CD8-positive, alpha-beta memory T cell (primary cell): Measurements from ENCODE around the gene KCNIP2. TPM values are rescaled to one million over a fixed set of nuclear protein-coding genes. Genes with fewer than 3 reads are reported as not detected.

ENCODE experiments used
- CTCF ChIA-PET: fragments of 350-600 bp; sonication (Branson Sonifier 250); formaldehyde crosslinking; loops from one replicate; lab custom pipeline; 2021; ENCODE audit warnings: antibody characterized with exemption; lab: Charles Lee
- POLR2A ChIA-PET: fragments of 350-600 bp; sonication (Branson Sonifier 250); formaldehyde crosslinking; loops from one replicate; lab custom pipeline; 2021; ENCODE audit warnings: antibody characterized with exemption; lab: Charles Lee
- DNase-seq, 5 donors: peaks; one replicate each; pipeline versions ENCODE4 v3.0.0 to v3.0.0-alpha.2; 2020 to 2022; ENCODE audit warnings: mixed read lengths in 1 of 5
- H3K27ac ChIP-seq: one replicate; pipeline ENCODE4 v1.7.0; 2013; ENCODE audit warnings: low read depth, mild to moderate bottlenecking, low read length, moderate library complexity
- H3K27me3 ChIP-seq: 2 replicates; pipeline ENCODE4 v1.7.0; 2013; ENCODE audit warnings: low read length, mild to moderate bottlenecking; ENCODE audit not compliant: insufficient read depth, poor library complexity, severe bottlenecking
- H3K36me3 ChIP-seq: 2 replicates; pipeline ENCODE4 v1.7.0; 2013; ENCODE audit warnings: mild to moderate bottlenecking, low read length, moderate library complexity; ENCODE audit not compliant: insufficient read depth
- H3K4me1 ChIP-seq: 2 replicates; pipeline ENCODE4 v1.7.0; 2013; ENCODE audit warnings: mild to moderate bottlenecking, low read length, moderate library complexity; ENCODE audit not compliant: insufficient read depth
- H3K4me3 ChIP-seq: 2 replicates; pipeline ENCODE4 v1.7.0; 2013; ENCODE audit warnings: mild to moderate bottlenecking, low read length
- H3K9me3 ChIP-seq: 2 replicates; pipeline ENCODE4 v1.7.0; 2013; ENCODE audit warnings: mild to moderate bottlenecking, low read length
- H3K27ac Mint-ChIP-seq, 8 donors: one replicate each; pipeline ENCODE4 v1.8.0; 2020 to 2021; ENCODE audit warnings: mixed read lengths in 8 of 8, mild to moderate bottlenecking in 6 of 8, inconsistent platforms in 3 of 8, moderate library complexity in 3 of 8
- H3K27me3 Mint-ChIP-seq, 2 donors: one replicate each; pipeline ENCODE4 v1.8.0; 2020 to 2021; ENCODE audit warnings: mixed read lengths in 2 of 2, mild to moderate bottlenecking in 1 of 2, moderate library complexity in 1 of 2
- H3K36me3 Mint-ChIP-seq, 3 donors: one replicate each; pipeline ENCODE4 v1.8.0; 2020 to 2021; ENCODE audit warnings: mixed read lengths in 3 of 3, inconsistent platforms in 1 of 3, mild to moderate bottlenecking in 1 of 3
- H3K4me1 Mint-ChIP-seq, 3 donors: one replicate each; pipeline ENCODE4 v1.8.0; 2020 to 2021; ENCODE audit warnings: mixed read lengths in 3 of 3, inconsistent platforms in 1 of 3, mild to moderate bottlenecking in 1 of 3
- H3K4me3 Mint-ChIP-seq, 7 donors: one replicate each; pipeline ENCODE4 v1.8.0; 2020 to 2021; ENCODE audit warnings: mixed read lengths in 7 of 7, mild to moderate bottlenecking in 6 of 7, moderate library complexity in 4 of 7, inconsistent platforms in 2 of 7
- H3K9me3 Mint-ChIP-seq, 5 donors: one replicate each; pipeline ENCODE4 v1.8.0; 2020 to 2022; ENCODE audit warnings: mixed read lengths in 5 of 5, mild to moderate bottlenecking in 3 of 5, moderate library complexity in 2 of 5, inconsistent platforms in 1 of 5
- polyA plus RNA-seq: library from polyadenylated mRNA; unstranded; fragments of 300-500 nt; fragmentation: Illumina TruSeq; gene quantifications from one replicate; pipeline ENCODE4 v1.2.3, GENCODE V29; 2021
- total RNA-seq, 2 experiments: library from RNA; stranded (reverse); gene quantifications; one replicate each; pipeline ENCODE4 v1.2.3, GENCODE V29; 2021

Gene KCNIP2
- total and polyA plus RNA-seq, 3 experiments from 2014 or later, result 0.96 to 1.0 TPM; not detected in 1

DNA sequence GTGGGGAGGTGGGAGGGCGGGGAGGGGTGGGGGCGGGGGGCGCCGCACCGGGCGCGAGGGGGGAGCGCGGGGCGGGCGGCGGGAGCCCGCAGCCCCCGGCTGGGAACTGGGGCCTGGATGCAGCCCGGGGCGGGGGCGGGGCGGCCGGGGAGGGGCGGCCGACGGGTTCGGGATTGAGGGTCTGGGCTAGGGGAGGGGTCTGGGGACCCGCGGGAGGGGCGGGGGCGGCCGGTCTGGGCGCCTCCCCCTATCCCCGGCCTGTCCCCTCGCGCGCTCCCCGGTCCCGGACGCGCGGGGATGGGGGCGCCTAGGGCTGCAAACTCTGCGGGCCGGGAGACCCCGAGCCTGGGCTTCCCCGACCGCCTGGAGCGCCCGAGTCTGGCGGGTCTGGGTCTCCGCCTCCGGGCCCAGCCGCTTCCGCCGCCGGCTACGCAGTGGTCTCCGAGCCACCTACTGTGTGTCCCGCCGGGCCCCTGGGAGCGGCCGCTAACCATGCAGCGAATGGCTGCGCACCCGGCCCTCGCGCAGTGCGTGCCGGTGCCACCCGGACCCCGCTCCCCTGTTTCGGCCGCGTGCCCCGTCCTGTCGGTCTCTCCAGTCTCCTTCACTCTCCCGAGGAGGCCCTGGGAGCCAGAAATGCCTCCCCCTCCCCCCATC, 67.3 kb downstream of the KCNIP2 start:
- no peak overlapping the region for H3K27ac ChIP-seq
- DNase-seq, result no peak
- CTCF ChIA-PET, result no interaction called here

More for the DNA sequence above, 67.3 kb downstream of the KCNIP2 start:
- H3K36me3 ChIP-seq, result no peaks in the 10 kb centered on the region
- H3K27me3 ChIP-seq, result peaks cover 52% of the 10 kb centered on the region
- H3K4me1 ChIP-seq, result peaks cover 33% of the 10 kb centered on the region
- no peak overlapping the region for H3K4me3 ChIP-seq
- H3K27ac Mint-ChIP-seq, result no peak overlapping the region
- no peaks in the 10 kb centered on the region for H3K9me3 Mint-ChIP-seq
- H3K36me3 Mint-ChIP-seq, result peaks cover 0 to 1% (median 0%) of the 10 kb centered on the region in 3 donors
- H3K27me3 Mint-ChIP-seq, result peaks cover 48 to 66% of the 10 kb centered on the region in 2 donors
- H3K4me1 Mint-ChIP-seq, result peaks cover 32 to 60% (median 33%) of the 10 kb centered on the region in 3 donors
- H3K9me3 ChIP-seq, result no peaks in the 10 kb centered on the region
- peak overlapping the region in 5 of 7 donors; percentile 30 to 63 (median 54) for H3K4me3 Mint-ChIP-seq
- POLR2A ChIA-PET, result no interaction called here

Other genes starting within 250 kb of the KCNIP2 start
- gene FBXW4, start 148.6 kb downstream of the KCNIP2 start, total RNA-seq, result 10 to 100 TPM; 44.2 to 54.4 TPM
- gene FBXW4, start 148.6 kb downstream of the KCNIP2 start, polyA plus RNA-seq, result 13.1 TPM
- not detected for gene FGF8, start 67.7 kb downstream of the KCNIP2 start, total RNA-seq
- gene FGF8, start 67.7 kb downstream of the KCNIP2 start, polyA plus RNA-seq, result not detected
- gene NPM3, start 60.4 kb downstream of the KCNIP2 start, total RNA-seq, result 100 to 1,000 TPM; 209 to 217 TPM
- gene NPM3, start 60.4 kb downstream of the KCNIP2 start, polyA plus RNA-seq, result 7.5 TPM
- gene OGA, start 25.4 kb downstream of the KCNIP2 start, total RNA-seq, result 100 to 1,000 TPM in 1 of 2 experiments, 10 to 100 TPM in 1; 95.8 to 109 TPM
- 45.7 TPM for gene OGA, start 25.4 kb downstream of the KCNIP2 start, polyA plus RNA-seq
- 10 to 100 TPM; 23.1 to 25.7 TPM for gene ARMH3, start 212.4 kb upstream of the KCNIP2 start, total RNA-seq
- 25.1 TPM for gene ARMH3, start 212.4 kb upstream of the KCNIP2 start, polyA plus RNA-seq
- gene HPS6, start 221.5 kb upstream of the KCNIP2 start, total RNA-seq, result 10 to 100 TPM; 25.3 to 27.0 TPM
- gene HPS6, start 221.5 kb upstream of the KCNIP2 start, polyA plus RNA-seq, result 30.4 TPM